ENCODE data around the gene HTRA2.
A peak's percentile ranks its signal among the peaks of the same experiment; 100 is the strongest.

The HTRA2 gene

DNA sequence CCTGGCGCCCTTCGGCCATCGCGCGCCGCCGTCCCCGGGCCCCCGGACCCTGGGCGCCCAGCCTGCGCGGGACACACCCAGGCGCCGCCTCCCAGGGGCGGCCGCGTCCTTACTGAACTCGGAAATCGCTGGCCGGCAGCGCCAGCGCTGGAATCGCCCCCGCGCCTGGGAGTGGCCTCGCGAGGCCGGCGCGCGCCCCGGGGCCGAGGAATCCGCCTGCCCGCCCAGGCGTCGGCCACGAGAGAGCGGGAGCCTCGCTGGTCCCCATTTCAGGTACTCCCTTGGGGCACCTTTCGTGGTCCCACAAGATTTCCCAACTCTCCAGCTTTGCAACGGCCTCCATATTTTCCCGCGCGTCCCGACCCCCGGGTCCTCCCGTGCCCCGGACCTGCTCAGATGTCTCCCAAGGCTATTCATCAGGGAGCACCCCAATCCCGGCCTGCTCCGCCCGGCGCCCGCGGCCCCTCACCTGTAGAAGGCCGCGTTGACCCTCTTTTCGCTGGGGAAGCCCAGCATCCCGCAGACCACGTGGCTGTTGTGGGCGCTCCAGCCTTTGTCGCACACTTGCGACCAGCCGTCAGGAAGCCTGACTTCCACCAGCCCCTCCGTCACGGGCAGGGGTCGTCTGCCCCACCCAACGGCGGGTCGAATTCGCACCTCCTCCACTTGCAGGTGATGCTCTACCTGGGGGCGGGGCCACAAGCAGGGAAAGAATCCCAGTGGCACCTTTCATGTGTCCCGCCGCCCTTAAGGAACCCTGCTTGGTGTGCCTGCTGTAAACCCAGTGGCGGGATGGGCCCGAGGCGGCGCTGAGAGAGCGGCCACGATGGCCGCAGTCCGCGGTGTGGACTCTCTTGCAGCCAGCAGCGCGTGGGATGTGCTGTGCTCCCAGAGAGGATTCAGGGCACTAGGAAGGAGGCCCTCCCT is 19.4 kb downstream of the HTRA2 start:
- no peak overlapping the region for H3K4me2 ChIP-seq
- no peak overlapping the region for H3K27ac ChIP-seq
- H3K9ac ChIP-seq = no peak overlapping the region
- peaks cover 19 to 26% (median 22%) of the 10 kb centered on the region in 11 experiments for H3K9me3 ChIP-seq (replicated peaks in 1 of 11)
- TF ChIP-seq Cebpa-rat (IDR thresholded peaks at IDR 0.05) = no peak
- peaks cover 0 to 31% (median 6%) of the 10 kb centered on the region in 11 experiments; a peak in 11 of 22 replicates for H3K36me3 ChIP-seq
- peak overlapping the region in 5 of 10 experiments; percentile 19 to 44 (median 28); a peak in 8 of 20 replicates for H3K4me3 ChIP-seq
- no peaks in the 10 kb centered on the region for H4K20me1 ChIP-seq
- H3K27me3 ChIP-seq = peaks cover 54 to 73% (median 66%) of the 10 kb centered on the region in 11 experiments
- H3K4me1 ChIP-seq = peaks cover 20 to 26% (median 25%) of the 10 kb centered on the region in 10 experiments

DNA sequence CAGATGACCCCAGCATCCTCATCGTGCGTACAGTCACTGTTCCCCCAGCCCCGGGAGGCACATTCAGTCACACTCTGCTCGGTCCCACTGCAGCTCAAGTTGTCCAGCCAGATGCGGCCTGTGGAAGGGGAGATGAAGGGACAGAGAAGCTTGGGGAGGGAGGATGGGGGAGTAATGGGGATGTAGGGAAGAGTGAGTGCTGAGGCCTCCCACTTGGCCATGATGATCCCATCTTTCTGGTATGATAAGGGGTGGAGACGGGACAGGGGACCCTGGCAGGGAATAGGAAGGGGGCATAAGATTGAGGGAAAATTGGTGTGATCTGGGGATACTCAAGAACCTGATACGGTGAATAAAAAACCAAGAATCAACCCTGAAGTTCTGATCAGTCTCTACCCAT is 20.5 kb downstream of the HTRA2 start:
- peaks cover 0 to 3% (median 0%) of the 10 kb centered on the region in 11 experiments; a peak in 3 of 22 replicates for H4K20me1 ChIP-seq
- H3K27ac ChIP-seq = no peak overlapping the region
- H3K9ac ChIP-seq = no peak overlapping the region
- peaks cover 0 to 31% (median 6%) of the 10 kb centered on the region in 11 experiments; a peak in 11 of 22 replicates for H3K36me3 ChIP-seq
- peaks cover 20 to 29% (median 27%) of the 10 kb centered on the region in 10 experiments for H3K4me1 ChIP-seq
- H3K9me3 ChIP-seq (replicated peaks in 1 of 11) = peaks cover 19 to 26% (median 22%) of the 10 kb centered on the region in 11 experiments
- peaks cover 54 to 67% (median 65%) of the 10 kb centered on the region in 11 experiments for H3K27me3 ChIP-seq
- no peak overlapping the region for H3K4me3 ChIP-seq
- no peak for TF ChIP-seq Cebpa-rat (IDR thresholded peaks at IDR 0.05)
- H3K4me2 ChIP-seq = no peak overlapping the region

DNA sequence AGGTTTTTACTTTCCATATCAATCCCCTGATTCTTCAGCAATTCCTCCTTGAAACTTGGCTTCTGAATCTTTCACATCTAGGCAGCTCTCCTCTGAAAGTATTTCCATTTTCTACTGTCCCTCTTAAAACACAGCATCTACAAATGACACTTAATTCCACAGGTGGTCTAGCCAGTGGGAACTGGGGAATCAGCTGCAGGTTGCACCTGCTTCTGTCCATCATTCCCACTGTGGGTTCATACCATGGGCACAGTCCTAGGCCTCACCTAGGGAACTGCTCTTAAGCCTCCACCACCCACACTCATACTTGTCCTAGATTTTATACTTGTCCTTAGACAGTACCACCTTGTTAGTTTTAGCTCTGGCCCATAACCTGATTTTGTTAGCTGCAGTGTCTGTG is 21.8 kb downstream of the HTRA2 start:
- Histone ChIP-seq H3K4me3 (no peak overlapping the region), H3K27ac (no peak overlapping the region), H3K9me3 (replicated peaks in 1 of 11) (peaks cover 19 to 26% (median 22%) of the 10 kb centered on the region in 11 experiments), H3K36me3 (peaks cover 0 to 40% (median 13%) of the 10 kb centered on the region in 11 experiments; a peak in 21 of 22 replicates), H3K4me2 (peak overlapping the region in 9 of 11 experiments; percentile 78 to 100 (median 98); a peak in 16 of 22 replicates), H4K20me1 (peaks cover 0 to 16% (median 7%) of the 10 kb centered on the region in 11 experiments; a peak in 9 of 22 replicates), H3K4me1 (peaks cover 29 to 41% (median 38%) of the 10 kb centered on the region in 10 experiments), H3K27me3 (peaks cover 47 to 54% (median 53%) of the 10 kb centered on the region in 11 experiments), H3K9ac (no peak overlapping the region)
- TF ChIP-seq Cebpa-rat (IDR thresholded peaks at IDR 0.05) = no peak

DNA sequence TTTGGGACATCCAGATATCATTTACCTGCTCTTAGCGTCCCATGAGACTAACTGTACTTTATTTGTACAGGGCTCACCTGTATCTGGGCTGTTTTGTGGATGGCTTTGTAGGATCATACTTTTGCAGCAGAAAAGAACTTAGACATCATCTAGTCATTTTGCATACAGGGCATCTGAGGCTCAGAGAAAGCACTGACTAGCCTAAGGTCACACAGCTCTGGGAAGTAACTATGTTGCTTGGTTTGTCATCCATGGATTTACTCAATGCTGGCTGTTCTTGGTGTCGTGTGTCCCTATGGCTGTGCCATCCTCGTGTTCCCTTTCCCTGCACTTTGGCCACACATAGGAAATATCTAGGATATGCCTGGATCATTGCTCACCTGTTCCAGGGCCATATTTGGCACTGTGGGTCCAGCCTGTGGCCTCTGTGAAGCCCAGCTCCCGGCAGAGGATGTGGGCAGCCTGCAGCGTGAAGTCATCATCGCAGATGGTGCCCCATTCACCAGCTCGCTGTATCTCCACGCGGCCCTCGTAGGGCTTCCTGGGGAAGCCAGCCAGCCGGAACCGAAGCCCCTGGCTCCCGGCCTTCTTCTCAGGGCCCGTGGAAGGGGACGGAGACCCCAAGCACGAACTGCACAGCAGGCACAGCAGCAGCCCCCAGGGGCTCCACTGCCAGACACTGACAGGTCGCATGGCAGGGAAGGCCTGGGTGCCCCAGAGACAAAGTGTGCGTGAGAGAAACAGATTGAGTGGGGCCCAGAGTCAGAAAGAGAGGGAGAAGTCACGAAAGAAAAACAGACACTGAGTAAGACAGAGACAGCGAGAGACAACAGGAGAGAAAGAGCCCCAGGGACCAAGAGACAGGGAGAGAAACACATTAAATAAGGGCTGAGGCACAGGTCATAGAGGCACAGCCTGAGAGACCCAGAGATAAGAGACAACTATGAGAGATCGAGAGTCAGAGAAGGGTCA is 22.5 kb downstream of the HTRA2 start:
- Histone ChIP-seq H3K9me3 (replicated peaks in 1 of 11) (peaks cover 19 to 26% (median 22%) of the 10 kb centered on the region in 11 experiments), H3K27me3 (peaks cover 42 to 50% (median 46%) of the 10 kb centered on the region in 11 experiments), H4K20me1 (peaks cover 0 to 22% (median 12%) of the 10 kb centered on the region in 11 experiments; a peak in 11 of 22 replicates), H3K36me3 (peaks cover 0 to 47% (median 20%) of the 10 kb centered on the region in 11 experiments; a peak in 21 of 22 replicates), H3K9ac (peak overlapping the region in 8 of 11 experiments; percentile 10 to 60 (median 24); a peak in 11 of 22 replicates), H3K27ac (peak overlapping the region in 8 of 11 experiments; percentile 6 to 92 (median 83); a peak in 13 of 22 replicates), H3K4me3 (peak overlapping the region in 1 of 10 experiments; percentile 80; a peak in 1 of 20 replicates), H3K4me1 (peaks cover 34 to 48% (median 40%) of the 10 kb centered on the region in 10 experiments), H3K4me2 (peak overlapping the region; percentile 68 to 100 (median 98))
- TF ChIP-seq Cebpa-rat (IDR thresholded peaks at IDR 0.05) = no peak

DNA sequence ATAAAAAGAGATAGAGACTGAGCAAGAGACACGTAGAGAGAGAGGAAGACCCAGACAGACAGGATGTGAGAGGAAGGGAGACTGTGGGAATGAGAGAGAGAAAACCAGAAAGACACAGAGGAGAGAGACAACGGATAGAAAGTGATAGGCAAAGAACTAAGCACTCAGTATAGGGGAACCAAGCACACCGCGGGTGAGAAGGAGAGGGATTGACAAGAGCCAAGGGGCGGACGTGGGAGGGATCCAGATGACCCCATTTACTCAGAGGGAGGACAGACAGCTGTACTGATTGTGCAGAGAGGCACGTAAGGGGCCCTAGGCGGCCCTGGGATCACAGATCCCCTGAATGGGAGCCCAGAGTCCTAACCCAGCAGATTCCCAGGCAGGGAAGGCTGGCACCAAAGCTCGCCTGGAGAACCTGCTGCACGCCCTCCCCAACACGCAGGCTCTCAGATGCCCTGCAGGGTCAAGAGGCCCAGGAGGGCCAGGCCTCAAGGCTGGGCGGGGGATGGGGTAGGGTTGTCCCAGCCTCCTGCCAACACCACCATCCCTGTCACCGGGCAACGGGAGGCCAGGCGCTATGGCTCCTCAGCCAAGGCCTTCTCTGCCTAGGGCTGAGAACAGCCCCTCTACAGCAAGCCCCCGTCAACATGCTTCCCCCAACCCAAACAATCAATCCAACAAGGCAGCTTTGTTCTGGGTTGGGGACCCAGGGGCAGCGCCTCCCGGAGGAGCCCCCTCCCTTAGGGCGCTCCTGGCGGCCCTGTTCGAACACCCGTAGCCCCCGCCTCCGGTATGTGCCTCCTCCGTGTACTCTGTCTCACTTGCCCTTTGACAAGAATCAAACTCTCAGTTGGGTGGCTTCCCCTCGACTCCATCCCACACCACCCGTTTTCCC is 23.4 kb downstream of the HTRA2 start:
- peaks cover 0 to 23% (median 12%) of the 10 kb centered on the region in 11 experiments; a peak in 11 of 22 replicates for H4K20me1 ChIP-seq
- no peak for TF ChIP-seq Cebpa-rat (IDR thresholded peaks at IDR 0.05)
- peak overlapping the region in 10 of 11 experiments; percentile 81 to 92 (median 83); a peak in 17 of 22 replicates for H3K27ac ChIP-seq
- H3K4me3 ChIP-seq = peak overlapping the region; percentile 78 to 97 (median 86); a peak in 19 of 20 replicates
- peaks cover 32 to 41% (median 37%) of the 10 kb centered on the region in 11 experiments for H3K27me3 ChIP-seq
- H3K4me1 ChIP-seq = peaks cover 34 to 49% (median 43%) of the 10 kb centered on the region in 10 experiments
- peaks cover 0 to 56% (median 21%) of the 10 kb centered on the region in 11 experiments; a peak in 21 of 22 replicates for H3K36me3 ChIP-seq
- H3K4me2 ChIP-seq = peak overlapping the region; percentile 68 to 100 (median 98)
- H3K9me3 ChIP-seq (replicated peaks in 1 of 11) = peaks cover 19 to 26% (median 21%) of the 10 kb centered on the region in 11 experiments
- peak overlapping the region; percentile 83 to 93 (median 86); a peak in 18 of 22 replicates for H3K9ac ChIP-seq

DNA sequence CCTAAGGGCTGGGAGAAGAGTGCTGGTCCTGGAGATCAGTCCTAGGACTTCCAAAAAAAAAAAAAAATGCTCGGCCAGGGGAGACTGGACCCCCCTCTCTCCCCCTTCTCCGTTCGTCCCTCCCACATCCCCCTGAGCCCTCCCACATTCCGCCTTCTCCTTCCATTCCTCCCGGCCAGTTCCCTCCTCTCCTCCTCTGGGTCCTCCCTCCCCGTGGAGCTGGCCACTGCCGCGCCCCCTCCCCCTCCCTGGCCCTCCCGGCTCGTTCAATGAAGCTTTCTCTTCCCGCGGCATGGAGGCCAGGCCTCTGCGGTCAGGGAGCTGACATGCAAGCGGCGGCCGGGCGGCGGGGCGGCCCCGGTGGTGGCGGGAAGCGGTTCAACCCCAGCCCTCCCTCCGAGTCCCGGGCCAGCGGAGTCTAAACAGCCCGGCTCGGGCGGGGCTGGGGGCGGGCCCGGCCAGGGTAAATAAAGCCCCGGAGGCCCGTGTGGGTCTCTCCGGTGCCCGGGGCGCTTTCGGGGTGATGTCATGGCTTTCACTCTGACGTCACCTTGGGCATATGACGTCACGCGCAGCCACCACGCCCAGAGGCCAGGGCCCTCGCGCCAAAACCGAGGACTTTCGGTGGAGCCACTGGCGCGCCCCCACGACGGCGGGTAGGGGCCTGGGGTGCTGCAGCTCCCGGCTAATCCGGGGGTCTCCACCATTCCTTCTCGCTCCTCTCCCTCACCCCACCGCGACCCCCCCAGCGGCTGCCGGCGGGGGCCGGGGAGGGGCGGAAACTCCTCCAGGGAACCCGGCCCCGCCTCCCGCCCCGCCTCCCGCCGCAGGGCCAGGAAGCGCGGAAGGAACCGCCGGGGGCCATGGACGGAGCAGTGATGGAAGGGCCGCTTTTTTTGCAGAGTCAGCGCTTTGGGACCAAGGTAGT is 24.4 kb downstream of the HTRA2 start, which contains the start of the genes DOK1 and LOXL3:
DOK1 (plus strand) TSS at position 829 of the 928 bp plus-strand sequence; CDS start at position 864, 35 bp downstream.
LOXL3 (minus strand) TSS at position 51 of the 928 bp plus-strand sequence. CDS start 1,308 bp downstream, outside the sequence.
- H3K9ac ChIP-seq = peak within 1 kb of the TSS; percentile 83 to 93 (median 86)
- H3K27ac ChIP-seq = peak within 1 kb of the TSS; percentile 81 to 92 (median 83)
- peaks cover 34 to 57% (median 44%) of the 10 kb centered on the region in 10 experiments for H3K4me1 ChIP-seq

More for the DNA sequence above, 24.4 kb downstream of the HTRA2 start, which contains the start of the genes DOK1 and LOXL3:
- Histone ChIP-seq H3K36me3 (peaks cover 0 to 59% (median 21%) of the 10 kb centered on the region in 11 experiments; a peak in 21 of 22 replicates), H3K4me2 (peak within 1 kb of the TSS; percentile 91 to 100 (median 98)), H3K9me3 (replicated peaks in 1 of 11) (peaks cover 9 to 16% (median 12%) of the 10 kb centered on the region in 11 experiments), H4K20me1 (peaks cover 0 to 23% (median 12%) of the 10 kb centered on the region in 11 experiments; a peak in 11 of 22 replicates), H3K4me3 (peak within 1 kb of the TSS; percentile 78 to 97 (median 86)), H3K27me3 (peaks cover 22 to 31% (median 27%) of the 10 kb centered on the region in 11 experiments)
- TF ChIP-seq Cebpa-rat (IDR thresholded peaks at IDR 0.05) = no peak

Measured in BLaER1 treated with 17β-estradiol and CSF1 and Interleukin-3, amounts not matched to agents 10 nM and 100 nM (cell line).